Ishikawa (cell line): ENCODE results near the gene ARSJ.

Experiments
- CEBPB ChIP-seq: IDR thresholded peaks from 2 replicates; pipeline ENCODE4 v1.6.1; 2012
- CREB1 ChIP-seq: IDR thresholded peaks from 2 replicates; pipeline ENCODE4 v1.6.1; 2012; ENCODE audit warnings: low read depth
- EGR1 ChIP-seq: IDR thresholded peaks from 2 replicates; pipeline ENCODE4 v1.6.1; 2012
- EP300 ChIP-seq: IDR thresholded peaks from 2 replicates; pipeline ENCODE4 v1.6.1; 2012; ENCODE audit warnings: borderline replicate concordance
- FOXM1 ChIP-seq: IDR thresholded peaks from 2 replicates; pipeline ENCODE4 v1.6.1; 2012; ENCODE audit warnings: low read depth, borderline replicate concordance
- MAX ChIP-seq: IDR thresholded peaks from 2 replicates; pipeline ENCODE4 v1.6.1; 2012
- NFIC ChIP-seq: IDR thresholded peaks from 2 replicates; pipeline ENCODE4 v1.6.1; 2012
- RAD21 ChIP-seq: IDR thresholded peaks from 2 replicates; pipeline ENCODE4 v1.6.1; 2012; ENCODE audit warnings: low read depth
- REST ChIP-seq: IDR thresholded peaks from 2 replicates; pipeline ENCODE4 v1.6.1; 2012; ENCODE audit warnings: low read depth, mild to moderate bottlenecking
- TAF1 ChIP-seq: IDR thresholded peaks from 2 replicates; pipeline ENCODE4 v1.6.1; 2012; ENCODE audit warnings: low read depth, mild to moderate bottlenecking
- TCF12 ChIP-seq: IDR thresholded peaks from 2 replicates; pipeline ENCODE4 v1.6.1; 2012; ENCODE audit warnings: low read depth
- TEAD4 ChIP-seq: IDR thresholded peaks from 2 replicates; pipeline ENCODE4 v1.6.1; 2012
- YY1 ChIP-seq: IDR thresholded peaks from 2 replicates; pipeline ENCODE4 v1.6.1; 2012; ENCODE audit warnings: low read depth
- ZBTB7A ChIP-seq: IDR thresholded peaks from 2 replicates; pipeline ENCODE4 v1.6.1; 2012; ENCODE audit warnings: low read depth
- TF ChIP-seq, protein P1 (sequence below): IDR thresholded peaks from 2 replicates; pipeline ENCODE4 v1.6.1; 2012

The ARSJ gene

DNA sequence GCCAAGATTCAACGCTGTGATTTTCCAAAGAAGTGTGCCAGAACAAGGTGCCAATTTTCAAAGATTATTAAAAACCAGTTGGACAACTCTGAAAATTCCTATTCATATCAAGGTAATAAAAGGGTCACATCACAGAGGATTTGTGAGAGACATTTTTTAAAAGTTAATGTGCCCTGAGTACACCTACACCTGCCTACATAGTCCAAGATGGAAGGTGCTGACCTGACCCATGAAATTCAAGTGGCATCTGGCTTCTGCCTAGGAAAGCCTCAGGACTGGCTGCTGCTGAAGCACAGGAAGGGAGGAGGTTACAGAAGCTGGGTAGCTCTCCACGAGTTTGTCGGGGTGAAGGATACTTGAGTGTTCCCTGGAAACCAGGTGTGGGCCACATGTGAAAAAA, 11.4 kb upstream of the ARSJ start:
- no peak for TF ChIP-seq EP300
- no peak for TF ChIP-seq MAX
- TF ChIP-seq REST = no peak
- TF ChIP-seq NFIC = peak; percentile 42; the same call in 1 of the 2 replicates

DNA sequence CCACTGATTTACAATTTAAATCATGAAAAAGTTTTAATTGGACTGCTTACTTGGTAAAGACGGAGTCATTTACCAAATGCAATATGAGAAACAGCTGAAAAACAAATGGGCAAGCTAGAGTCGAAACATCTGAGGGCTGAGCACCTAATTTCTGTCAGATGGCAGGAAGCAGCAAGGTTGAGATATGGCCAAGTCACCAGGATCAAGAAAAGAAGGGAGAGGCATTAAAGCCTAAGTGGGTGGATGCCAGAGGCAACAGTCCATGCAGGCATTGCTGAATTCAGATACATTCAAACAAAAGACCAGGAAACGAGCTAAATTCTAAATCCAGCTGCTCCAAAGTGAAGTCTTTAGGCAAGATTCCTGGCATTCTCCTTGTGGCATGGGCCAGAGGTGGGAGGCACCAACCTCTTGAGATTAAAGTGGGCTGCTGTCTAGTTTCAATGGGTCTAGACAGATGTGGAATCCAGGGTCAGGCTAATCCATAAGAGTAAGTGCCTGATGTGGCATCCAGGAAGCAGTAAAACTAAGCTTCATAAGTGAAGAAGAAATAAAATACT, 8.0 kb upstream of the ARSJ start:
- TF ChIP-seq YY1 (no peak), RAD21 (no peak), FOXM1 (no peak), NFIC (no peak), REST (no peak), CREB1 (no peak), CEBPB (no peak), EGR1 (no peak), TCF12 (no peak), TAF1 (no peak), EP300 (no peak), ZBTB7A (no peak), TEAD4 (no peak), MAX (no peak)
- TF ChIP-seq, protein P1, sequence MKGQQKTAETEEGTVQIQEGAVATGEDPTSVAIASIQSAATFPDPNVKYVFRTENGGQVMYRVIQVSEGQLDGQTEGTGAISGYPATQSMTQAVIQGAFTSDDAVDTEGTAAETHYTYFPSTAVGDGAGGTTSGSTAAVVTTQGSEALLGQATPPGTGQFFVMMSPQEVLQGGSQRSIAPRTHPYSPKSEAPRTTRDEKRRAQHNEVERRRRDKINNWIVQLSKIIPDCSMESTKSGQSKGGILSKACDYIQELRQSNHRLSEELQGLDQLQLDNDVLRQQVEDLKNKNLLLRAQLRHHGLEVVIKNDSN = no peak

- TF ChIP-seq RAD21 = no peak
These were observed 2.7 kb upstream of the ARSJ start for GRCh38 chr4:113982181-113982580.

DNA sequence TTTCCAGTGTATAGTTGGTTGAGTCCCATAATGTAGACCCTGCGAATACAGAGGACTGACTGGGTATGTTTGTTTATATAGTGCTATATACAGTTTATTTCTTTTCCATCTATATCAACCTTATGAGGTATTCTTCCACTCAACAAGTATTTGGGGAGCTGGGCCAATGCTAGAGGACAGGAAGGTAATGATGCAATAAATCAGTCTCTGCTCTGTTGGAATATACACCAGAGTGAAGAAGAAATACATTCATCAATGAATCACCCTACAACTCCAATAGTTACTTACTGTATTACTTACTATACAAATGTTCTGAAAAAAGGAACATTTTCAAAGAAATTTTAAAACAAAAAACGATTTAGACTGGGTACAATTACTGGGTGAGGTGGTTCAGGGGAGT, 2.1 kb upstream of the ARSJ start:
- TF ChIP-seq TCF12 = no peak
- no peak for TF ChIP-seq CEBPB
- TF ChIP-seq EGR1 = no peak
- no peak for TF ChIP-seq RAD21
- no peak for TF ChIP-seq CREB1
- TF ChIP-seq, protein P1 = no peak
- TF ChIP-seq YY1 = no peak
- TF ChIP-seq REST = no peak

DNA sequence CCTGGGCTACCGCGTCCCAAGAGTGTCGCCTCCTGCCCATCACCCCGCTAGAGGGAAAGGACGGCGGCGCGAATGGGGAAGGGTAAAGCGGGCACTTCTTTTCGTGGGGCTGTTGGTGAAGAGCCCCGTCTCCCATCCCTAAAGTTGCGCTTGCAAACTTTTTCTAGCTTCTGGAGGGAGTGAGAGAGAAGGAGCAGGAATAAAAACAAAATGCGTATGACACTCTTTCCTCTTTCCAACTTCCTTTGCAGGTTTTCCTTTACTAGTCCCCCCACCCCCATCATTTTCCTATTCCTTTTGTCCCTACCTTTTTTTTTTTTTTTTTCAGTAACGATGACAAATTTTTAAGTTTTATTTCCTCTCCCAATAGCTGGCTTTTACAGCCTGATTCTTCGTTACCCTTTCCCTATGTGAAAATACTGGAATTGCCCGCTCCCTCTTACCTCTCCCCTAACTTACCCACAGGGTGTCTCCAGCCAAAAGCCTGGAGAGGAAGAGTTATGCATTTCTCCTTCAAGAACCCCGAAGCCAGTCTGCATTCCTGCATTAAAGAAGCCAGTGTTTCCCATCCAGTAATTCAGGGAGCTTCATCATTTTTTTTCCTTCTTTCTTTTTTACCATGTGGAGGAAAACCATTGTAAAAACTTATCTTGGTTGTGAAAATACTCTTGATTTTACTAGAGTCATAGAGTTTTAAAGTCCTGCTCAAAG, 613 bp upstream of the ARSJ start:
- TF ChIP-seq CREB1 (no peak), NFIC (no peak), YY1 (no peak), ZBTB7A (no peak), EP300 (no peak), CEBPB (no peak), EGR1 (no peak), FOXM1 (no peak), RAD21 (no peak), TAF1 (no peak), TEAD4 (no peak), REST (no peak), TCF12 (no peak), MAX (no peak)
- TF ChIP-seq, protein P1 = no peak
